Loucy (cell line): Measurements from ENCODE around the gene SRXN1.

Experiments
- H2AFZ ChIP-seq: fragments of 200-600 bp; sonication (generic); 2 replicates; pipeline ENCODE4 v1.6.0; 2016; ENCODE audit warnings: antibody characterized with exemption, mild to moderate bottlenecking, low read length, moderate library complexity
- H3F3A ChIP-seq: fragments of 200-600 bp; 2 replicates; pipeline ENCODE4 v1.6.0; 2016; ENCODE audit warnings: antibody characterized with exemption, low read depth, mild to moderate bottlenecking
- H3K27me3 ChIP-seq: fragments of 200-600 bp; sonication (generic); 2 replicates; pipeline ENCODE4 v1.6.1; 2014; ENCODE audit warnings: low read length, mild to moderate bottlenecking; ENCODE audit not compliant: insufficient read depth, poor library complexity, severe bottlenecking
- H3K36me3 ChIP-seq: fragments of 200-600 bp; sonication (generic); 2 replicates; pipeline ENCODE4 v1.6.1; 2016; ENCODE audit warnings: low read length; ENCODE audit not compliant: insufficient read depth
- H3K4me1 ChIP-seq: fragments of 200-600 bp; sonication (generic); 2 replicates; pipeline ENCODE4 v1.5.1; 2014; ENCODE audit warnings: low read length, mild to moderate bottlenecking; ENCODE audit not compliant: insufficient read depth, poor library complexity, severe bottlenecking
- H3K4me2 ChIP-seq: fragments of 200-600 bp; sonication (generic); 2 replicates; pipeline ENCODE4 v1.6.0; 2014; ENCODE audit warnings: antibody characterized with exemption, low read length, low read depth, mild to moderate bottlenecking; ENCODE audit not compliant: poor library complexity, severe bottlenecking
- H3K4me3 ChIP-seq: fragments of 200-600 bp; sonication (generic); 2 replicates; pipeline ENCODE4 v1.5.1; 2014; ENCODE audit warnings: low read length, mild to moderate bottlenecking, mixed read lengths; ENCODE audit not compliant: poor library complexity, severe bottlenecking
- H3K79me2 ChIP-seq: fragments of 200-600 bp; sonication (generic); 2 replicates; pipeline ENCODE4 v1.6.1; 2014; ENCODE audit warnings: low read length; ENCODE audit not compliant: insufficient read depth
- H3K9ac ChIP-seq: fragments of 200-600 bp; sonication (generic); 2 replicates; pipeline ENCODE4 v1.6.0; 2014; ENCODE audit warnings: mild to moderate bottlenecking, low read depth, low read length, moderate library complexity; ENCODE audit not compliant: poor library complexity, severe bottlenecking
- H3K9me2 ChIP-seq: fragments of 200-600 bp; sonication (generic); replicated peaks from 2 replicates; pipeline ENCODE4 v1.6.1; 2016; ENCODE audit warnings: low read depth, low read length, mixed read lengths
- H3K9me3 ChIP-seq: fragments of 200-600 bp; sonication (generic); 2 replicates; pipeline ENCODE4 v1.6.1; 2014; ENCODE audit warnings: mild to moderate bottlenecking, antibody characterized with exemption, low read length, low read depth; ENCODE audit not compliant: insufficient read depth
- H4K20me1 ChIP-seq: fragments of 200-600 bp; sonication (generic); 2 replicates; pipeline ENCODE4 v1.6.0; 2014; ENCODE audit warnings: antibody characterized with exemption, low read length, mild to moderate bottlenecking; ENCODE audit not compliant: insufficient read depth, poor library complexity, severe bottlenecking
- CTCF ChIP-seq: fragments of 200-600 bp; sonication (generic); conservative IDR thresholded peaks from 2 replicates; pipeline ENCODE4 v1.5.1; 2014; ENCODE audit warnings: mild to moderate bottlenecking, antibody characterized with exemption, low read length
- EZH2phosphoT487 ChIP-seq: fragments of 200-600 bp; IDR thresholded peaks from 2 replicates; pipeline ENCODE4 v1.6.1; 2018; ENCODE audit warnings: antibody characterized with exemption, mild to moderate bottlenecking, moderate library complexity, borderline replicate concordance

Gene SRXN1

GRCh38 chr20:676315-676937 lies 23.4 kb upstream of the SRXN1 start:
- no peak overlapping the region for H2AFZ ChIP-seq
- peaks cover 13% of the 10 kb centered on the region for H3K4me1 ChIP-seq
- H3K27me3 ChIP-seq = no peaks in the 10 kb centered on the region
- TF ChIP-seq EZH2phosphoT487 (no peak), CTCF (no peak)
- no peaks in the 10 kb centered on the region for H3K79me2 ChIP-seq
- no peaks in the 10 kb centered on the region for H3F3A ChIP-seq
- no peaks in the 10 kb centered on the region for H3K9me3 ChIP-seq
- H4K20me1 ChIP-seq = no peaks in the 10 kb centered on the region
- H3K9ac ChIP-seq = no peak overlapping the region
- H3K4me3 ChIP-seq = no peak overlapping the region
- H3K36me3 ChIP-seq = no peaks in the 10 kb centered on the region
- peak overlapping the region; percentile 15 for H3K4me2 ChIP-seq
- H3K9me2 ChIP-seq = no peaks in the 10 kb centered on the region

GRCh38 chr20:675453-676314 lies 22.7 kb upstream of the SRXN1 start, which contains the start of gene SCRT2:
Gene SCRT2 (minus strand): TSS chr20:675802. CDS start chr20:675601, 201 bp downstream.
- Histone ChIP-seq H3K4me2 (peak within 1 kb of the TSS; percentile 15), H3K4me1 (peaks cover 17% of the 10 kb centered on the region), H3K9me3 (no peaks in the 10 kb centered on the region), H3F3A (no peaks in the 10 kb centered on the region), H3K4me3 (no peak within 1 kb of the TSS), H3K9me2 (no peaks in the 10 kb centered on the region), H3K79me2 (no peaks in the 10 kb centered on the region), H3K9ac (no peak within 1 kb of the TSS), H2AFZ (no peak within 1 kb of the TSS), H3K27me3 (no peaks in the 10 kb centered on the region), H3K36me3 (no peaks in the 10 kb centered on the region), H4K20me1 (no peaks in the 10 kb centered on the region)
- no peak for TF ChIP-seq CTCF
- TF ChIP-seq EZH2phosphoT487 = no peak

GRCh38 chr20:675033-675452 lies 22.0 kb upstream of the SRXN1 start:
- H3K27me3 ChIP-seq = no peaks in the 10 kb centered on the region
- H3K36me3 ChIP-seq = no peaks in the 10 kb centered on the region
- no peak overlapping the region for H3K4me3 ChIP-seq
- no peaks in the 10 kb centered on the region for H3F3A ChIP-seq
- no peak overlapping the region for H3K9ac ChIP-seq
- no peak overlapping the region for H2AFZ ChIP-seq
- H3K9me2 ChIP-seq = no peaks in the 10 kb centered on the region
- peaks cover 17% of the 10 kb centered on the region for H3K4me1 ChIP-seq
- H3K4me2 ChIP-seq = no peak overlapping the region
- H3K9me3 ChIP-seq = no peaks in the 10 kb centered on the region
- TF ChIP-seq EZH2phosphoT487 = no peak
- TF ChIP-seq CTCF = no peak
- H3K79me2 ChIP-seq = no peaks in the 10 kb centered on the region
- no peaks in the 10 kb centered on the region for H4K20me1 ChIP-seq
